ENCODE data around the gene CDH4.

The CDH4 gene

GRCh38 chr20:61575151-61575937 lies 323.3 kb downstream of the CDH4 start:
- H3K27me3 ChIP-seq (ENCODE audit: insufficient read depth, low read length, poor library complexity): peaks cover 12% of the 10 kb centered on the region
- H3K4me3 ChIP-seq (ENCODE audit: low read depth in 1 of 2, low read length in 2 of 2): no peak overlapping the region
- no peaks in the 10 kb centered on the region for H3K4me1 ChIP-seq (ENCODE audit: insufficient read depth, low read length)
- H4K20me1 ChIP-seq (ENCODE audit: insufficient read depth, low read length): peaks cover 8% of the 10 kb centered on the region; the same call in 1 of the 2 replicates
- H3K9me3 ChIP-seq (ENCODE audit: insufficient read depth, low read length, severe bottlenecking): no peaks in the 10 kb centered on the region
- no peaks in the 10 kb centered on the region for H3K36me3 ChIP-seq (ENCODE audit: insufficient read depth, low read length)
- H2AFZ ChIP-seq (ENCODE audit: low read depth, low read length): no peak overlapping the region
- DNase-seq (no peak), ATAC-seq (ENCODE audit: insufficient read depth, low read depth) (no peak)
- no peak overlapping the region for H3K9ac ChIP-seq (ENCODE audit: low read depth, low read length)
- H3K27ac ChIP-seq (ENCODE audit: low read length): no peak overlapping the region
- H3K79me2 ChIP-seq (ENCODE audit: insufficient read depth, low read length): no peaks in the 10 kb centered on the region
- no peak overlapping the region for H3K4me2 ChIP-seq (ENCODE audit: insufficient read depth, low read length)
- no peak for TF ChIP-seq CTCF (IDR thresholded peaks at IDR 0.05; ENCODE audit: borderline replicate concordance, extremely low read depth, low read length, poor library complexity, severe bottlenecking)
- TF ChIP-seq EZH2 (IDR thresholded peaks at IDR 0.05; ENCODE audit: borderline replicate concordance, low read depth, low read length, severe bottlenecking): no peak

- DNase-seq (no peak), ATAC-seq (ENCODE audit: insufficient read depth, low read depth) (no peak)
- no peak overlapping the region for H2AFZ ChIP-seq (ENCODE audit: low read depth, low read length)
- H3K36me3 ChIP-seq (ENCODE audit: insufficient read depth, low read length): no peaks in the 10 kb centered on the region
- H3K9me3 ChIP-seq (ENCODE audit: insufficient read depth, low read length, severe bottlenecking): no peaks in the 10 kb centered on the region
- TF ChIP-seq CTCF (IDR thresholded peaks at IDR 0.05; ENCODE audit: borderline replicate concordance, extremely low read depth, low read length, poor library complexity, severe bottlenecking): no peak
- TF ChIP-seq EZH2 (IDR thresholded peaks at IDR 0.05; ENCODE audit: borderline replicate concordance, low read depth, low read length, severe bottlenecking): no peak
- H3K27ac ChIP-seq (ENCODE audit: low read length): no peak overlapping the region
- peaks cover 8% of the 10 kb centered on the region; the same call in 1 of the 2 replicates for H4K20me1 ChIP-seq (ENCODE audit: insufficient read depth, low read length)
- H3K4me3 ChIP-seq (ENCODE audit: low read depth in 1 of 2, low read length in 2 of 2): no peak overlapping the region
- no peaks in the 10 kb centered on the region for H3K4me1 ChIP-seq (ENCODE audit: insufficient read depth, low read length)
- H3K4me2 ChIP-seq (ENCODE audit: insufficient read depth, low read length): no peak overlapping the region
- no peak overlapping the region for H3K9ac ChIP-seq (ENCODE audit: low read depth, low read length)
- peaks cover 12% of the 10 kb centered on the region for H3K27me3 ChIP-seq (ENCODE audit: insufficient read depth, low read length, poor library complexity)
- no peaks in the 10 kb centered on the region for H3K79me2 ChIP-seq (ENCODE audit: insufficient read depth, low read length)
Observed at GRCh38 chr20:61576372-61576771, 324.3 kb downstream of the CDH4 start.

GRCh38 chr20:61577065-61577464 lies 325.0 kb downstream of the CDH4 start:
- H3K9ac ChIP-seq (ENCODE audit: low read depth, low read length): no peak overlapping the region
- DNase-seq (no peak), ATAC-seq (ENCODE audit: insufficient read depth, low read depth) (no peak)
- H3K4me1 ChIP-seq (ENCODE audit: insufficient read depth, low read length): no peaks in the 10 kb centered on the region
- H3K4me3 ChIP-seq (ENCODE audit: low read depth in 1 of 2, low read length in 2 of 2): no peak overlapping the region
- no peaks in the 10 kb centered on the region for H3K79me2 ChIP-seq (ENCODE audit: insufficient read depth, low read length)
- no peak overlapping the region for H3K4me2 ChIP-seq (ENCODE audit: insufficient read depth, low read length)
- peaks cover 8% of the 10 kb centered on the region; the same call in 1 of the 2 replicates for H4K20me1 ChIP-seq (ENCODE audit: insufficient read depth, low read length)
- no peaks in the 10 kb centered on the region for H3K9me3 ChIP-seq (ENCODE audit: insufficient read depth, low read length, severe bottlenecking)
- H3K27me3 ChIP-seq (ENCODE audit: insufficient read depth, low read length, poor library complexity): peaks cover 12% of the 10 kb centered on the region
- no peak overlapping the region for H2AFZ ChIP-seq (ENCODE audit: low read depth, low read length)
- H3K36me3 ChIP-seq (ENCODE audit: insufficient read depth, low read length): no peaks in the 10 kb centered on the region
- H3K27ac ChIP-seq (ENCODE audit: low read length): no peak overlapping the region
- TF ChIP-seq CTCF (IDR thresholded peaks at IDR 0.05; ENCODE audit: borderline replicate concordance, extremely low read depth, low read length, poor library complexity, severe bottlenecking) (no peak), EZH2 (IDR thresholded peaks at IDR 0.05; ENCODE audit: borderline replicate concordance, low read depth, low read length, severe bottlenecking) (no peak)
